NCI-H146 treated with DMSO at 0.1 percent for 48 hours (cell line): Measurements from ENCODE around the gene IHH.
A peak's percentile ranks its signal among the peaks of the same experiment; 100 is the strongest.

Experiments used
- DNase-seq: peaks from one replicate; lab custom pipeline; 2025; ENCODE audit not compliant: unreplicated experiment; lab: John Stamatoyannopoulos, UW

Gene IHH

DNA sequence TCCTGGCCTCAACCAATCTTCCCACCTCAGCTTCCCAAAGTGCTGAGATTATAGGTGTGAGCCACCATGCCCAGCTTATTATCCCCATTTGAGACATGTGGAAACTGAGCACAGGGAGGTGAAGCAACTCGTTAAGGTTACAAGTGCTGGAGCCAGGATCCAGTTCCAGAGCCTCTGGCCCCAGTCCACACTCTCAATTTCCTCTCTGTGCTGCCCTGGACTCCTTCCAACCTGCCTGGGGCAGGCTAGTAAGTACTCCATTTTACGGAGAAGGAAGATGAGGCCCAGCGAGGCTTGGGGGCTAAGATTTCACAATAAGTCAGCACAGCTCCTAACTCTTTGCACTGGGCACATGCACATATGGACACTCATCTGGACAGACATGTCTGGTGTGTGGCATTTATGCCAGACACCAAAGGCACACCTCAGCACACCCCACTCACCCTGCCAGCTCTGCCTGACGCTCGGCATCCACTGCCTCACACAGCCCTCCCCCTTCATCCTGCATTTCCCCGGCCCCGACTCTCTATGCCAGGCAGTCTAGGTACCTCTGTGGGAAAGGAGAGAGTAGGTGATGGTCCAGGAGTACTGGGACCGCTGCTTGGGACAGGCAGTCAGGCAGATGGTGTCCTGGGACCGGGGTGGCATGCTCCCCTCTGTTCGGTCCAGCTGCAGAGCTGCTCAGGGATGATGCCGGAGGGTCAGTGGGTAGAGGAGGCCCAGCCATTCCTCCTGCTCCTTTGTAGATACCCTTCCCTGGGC, 39.9 kb downstream of the IHH start:
- no peak for DNase-seq

- no peak for DNase-seq
These were observed 41.3 kb downstream of the IHH start for GRCh38 chr2:219019436-219019835.

DNA sequence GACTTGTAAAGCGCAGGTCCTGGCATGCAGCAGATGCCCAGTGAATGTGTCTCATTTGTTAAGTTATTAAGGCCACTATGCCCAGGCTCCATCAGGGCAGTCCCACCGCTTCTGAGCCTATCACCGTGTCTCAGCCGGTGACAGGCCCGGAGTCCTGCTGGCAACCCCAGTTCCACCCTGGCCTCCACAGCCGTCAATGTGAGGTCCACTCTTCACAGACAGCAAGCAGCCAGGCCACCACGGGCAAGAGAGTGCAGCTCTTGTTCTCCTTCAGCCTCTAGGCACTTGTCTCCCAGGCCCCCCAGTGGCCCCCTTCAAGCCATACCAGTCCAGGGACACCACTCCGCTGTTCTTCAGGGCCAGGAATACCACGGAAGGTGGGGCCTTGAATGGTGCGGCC, 42.0 kb downstream of the IHH start:
- DNase-seq = no peak

DNA sequence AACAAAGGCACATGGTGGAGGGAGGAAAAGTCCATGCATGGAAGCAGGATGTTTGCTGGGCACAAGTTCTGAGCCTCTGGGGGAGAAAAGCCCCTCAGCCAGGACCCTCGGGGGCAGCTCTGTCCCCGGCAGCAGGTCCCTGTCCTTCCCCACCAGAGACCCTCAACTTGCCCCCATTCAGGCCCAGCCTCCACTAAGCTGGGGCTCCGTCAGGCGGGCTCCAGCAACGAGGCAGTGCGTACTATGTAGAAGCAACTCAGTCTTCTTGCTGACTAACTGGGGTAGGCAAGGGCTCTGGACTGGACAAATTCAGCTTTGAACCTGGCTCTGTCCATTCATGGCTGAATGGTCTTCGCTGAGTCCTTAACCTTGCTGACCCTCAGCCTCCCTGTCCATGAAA, 42.4 kb downstream of the IHH start:
- no peak for DNase-seq

DNA sequence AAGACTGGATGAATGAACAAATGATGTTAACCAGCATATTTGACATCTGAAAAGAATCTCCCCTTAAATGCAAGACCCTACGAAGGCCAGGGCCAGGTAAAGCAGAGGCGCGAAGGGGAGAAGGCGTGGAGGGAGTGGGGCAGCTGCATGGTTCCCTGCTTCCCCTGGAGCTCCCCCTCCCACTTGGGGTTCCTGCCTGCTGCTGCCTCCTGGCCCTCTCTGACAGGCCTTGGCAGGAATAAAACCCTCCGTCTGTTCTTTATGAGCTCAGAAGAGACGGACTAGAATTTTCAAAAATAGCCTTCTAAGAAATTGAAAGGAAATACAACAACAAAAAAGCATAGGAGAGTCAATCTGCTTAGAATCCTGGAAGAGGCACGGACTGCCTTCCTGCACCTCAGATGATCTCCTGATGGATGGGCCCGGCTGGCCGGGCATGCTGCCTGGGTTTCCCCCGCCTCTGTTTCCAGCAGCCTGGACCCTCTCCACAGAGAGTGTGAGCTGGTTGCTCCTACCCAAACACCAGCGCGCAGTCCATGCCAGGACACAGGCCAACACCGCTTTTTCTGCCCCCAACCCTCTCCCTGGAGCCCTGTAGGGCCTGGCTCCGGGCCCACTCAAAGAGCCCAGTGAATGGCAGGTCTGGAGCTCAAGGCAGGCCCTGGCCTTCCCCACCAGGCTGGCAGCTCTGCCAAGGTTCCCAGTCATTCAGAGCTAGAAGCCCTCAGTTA, 43.4 kb downstream of the IHH start:
- no peak for DNase-seq

DNA sequence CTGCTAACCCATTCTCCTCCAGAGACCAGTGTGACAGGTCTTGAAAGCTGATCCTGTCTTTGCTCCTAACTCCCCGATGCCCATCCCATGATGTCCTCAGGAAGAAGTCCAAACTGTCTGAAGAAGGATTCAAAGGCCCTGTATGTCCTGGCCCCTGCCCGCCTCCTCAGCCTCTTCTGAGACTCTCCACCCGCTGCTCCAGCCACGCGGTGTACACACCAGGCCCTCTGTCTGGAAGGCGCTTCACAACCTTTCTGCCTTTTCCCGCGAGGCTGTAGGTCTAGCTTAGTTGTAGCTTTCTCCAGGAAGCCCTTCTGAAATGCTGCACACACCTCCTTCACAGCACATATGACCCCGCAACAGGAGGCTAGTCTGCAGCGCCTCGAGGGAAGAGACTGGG, 44.0 kb downstream of the IHH start:
- DNase-seq = no peak

GRCh38 chr2:219010873-219011272, 49.8 kb downstream of the IHH start:
- DNase-seq = no peak

GRCh38 chr2:219010162-219010756, 50.5 kb downstream of the IHH start:
- DNase-seq = peak; percentile 2

GRCh38 chr2:219009294-219009693, 51.4 kb downstream of the IHH start:
- DNase-seq = no peak
